DOHH2 (cell line): Measurements from ENCODE around the gene NOXA1.

Experiments used
- H3F3A ChIP-seq: fragments of 200-600 bp; sonication (generic), shearing (Covaris generic); 2 replicates; pipeline ENCODE4 v1.6.0; 2016; ENCODE audit warnings: antibody characterized with exemption, mild to moderate bottlenecking; ENCODE audit not compliant: control insufficient read depth, insufficient read depth
- H3K27ac ChIP-seq: fragments of 200-600 bp; sonication (generic); 2 replicates; pipeline ENCODE4 v1.5.1; 2014; ENCODE audit warnings: low read depth, mild to moderate bottlenecking, low read length, moderate library complexity
- H3K27me3 ChIP-seq: fragments of 200-600 bp; sonication (generic); 2 replicates; pipeline ENCODE4 v1.6.1; 2014; ENCODE audit warnings: mild to moderate bottlenecking, low read length, mixed read lengths; ENCODE audit not compliant: control insufficient read depth
- H3K36me3 ChIP-seq: fragments of 200-600 bp; sonication (generic); 2 replicates; pipeline ENCODE4 v1.6.1; 2014; ENCODE audit warnings: mild to moderate bottlenecking, low read length, moderate library complexity, mixed read lengths; ENCODE audit not compliant: control insufficient read depth
- H3K4me1 ChIP-seq: fragments of 200-600 bp; sonication (generic); 2 replicates; pipeline ENCODE4 v1.6.1; 2014; ENCODE audit warnings: mild to moderate bottlenecking, low read length, mixed read lengths; ENCODE audit not compliant: control insufficient read depth
- H3K4me2 ChIP-seq: fragments of 200-600 bp; sonication (generic); 2 replicates; pipeline ENCODE4 v1.6.0; 2014; ENCODE audit warnings: mild to moderate bottlenecking, low read length, moderate library complexity
- H3K4me3 ChIP-seq: fragments of 200-600 bp; sonication (generic); 2 replicates; pipeline ENCODE4 v1.5.1; 2014; ENCODE audit warnings: mild to moderate bottlenecking, low read length, mixed read lengths
- H3K79me2 ChIP-seq: fragments of 200-600 bp; sonication (generic); 2 replicates; pipeline ENCODE4 v1.6.1; 2014; ENCODE audit warnings: mild to moderate bottlenecking, low read length, mixed read lengths; ENCODE audit not compliant: control insufficient read depth
- H3K9me2 ChIP-seq: fragments of 200-600 bp; sonication (generic); replicated peaks from 2 replicates; pipeline ENCODE4 v1.6.1; 2014; ENCODE audit warnings: mild to moderate bottlenecking, low read length, mixed read lengths; ENCODE audit not compliant: control insufficient read depth
- H3K9me3 ChIP-seq: fragments of 200-600 bp; sonication (generic); 2 replicates; pipeline ENCODE4 v1.6.1; 2014; ENCODE audit warnings: antibody characterized with exemption, low read length, mixed read lengths; ENCODE audit not compliant: control insufficient read depth, insufficient read depth
- H4K20me1 ChIP-seq: fragments of 200-600 bp; sonication (generic); 2 replicates; pipeline ENCODE4 v1.6.0; 2014; ENCODE audit warnings: low read depth, mild to moderate bottlenecking, antibody characterized with exemption, low read length, moderate library complexity; ENCODE audit not compliant: control insufficient read depth, insufficient read depth
- CTCF ChIP-seq: fragments of 200-600 bp; sonication (generic); IDR thresholded peaks from one replicate; pipeline ENCODE4 v1.5.1; 2014; ENCODE audit warnings: antibody characterized with exemption, mild to moderate bottlenecking, low read depth, low read length; ENCODE audit not compliant: poor library complexity, severe bottlenecking
- EZH2phosphoT487 ChIP-seq: fragments of 200-600 bp; sonication (generic); IDR thresholded peaks from 2 replicates; pipeline ENCODE4 v1.6.1; 2017; ENCODE audit warnings: borderline replicate concordance, mild to moderate bottlenecking, antibody characterized with exemption, low read length, moderate library complexity, mixed read lengths

The NOXA1 gene

DNA sequence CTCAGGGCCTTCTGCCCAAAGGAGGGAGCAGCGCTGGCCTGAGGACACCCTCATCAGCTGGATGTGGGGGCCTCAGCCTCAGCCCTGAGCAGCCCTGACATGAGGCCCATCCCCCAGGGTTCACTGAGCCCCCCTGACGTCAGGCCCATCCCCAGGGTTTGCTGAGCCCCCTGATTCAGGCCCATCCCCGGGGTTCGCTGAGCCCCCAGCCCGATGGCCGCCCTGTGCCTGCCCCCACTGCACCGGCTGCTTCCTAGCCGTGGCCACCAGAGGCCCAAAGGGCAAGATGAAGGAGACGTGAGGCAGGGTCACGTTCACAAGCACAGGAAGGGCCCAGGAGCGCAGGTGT is 55.4 kb downstream of the NOXA1 start:
- Histone ChIP-seq H3K79me2 (no peaks in the 10 kb centered on the region), H3K27ac (no peak overlapping the region), H4K20me1 (no peaks in the 10 kb centered on the region), H3F3A (no peaks in the 10 kb centered on the region), H3K27me3 (no peaks in the 10 kb centered on the region), H3K36me3 (no peaks in the 10 kb centered on the region), H3K4me2 (no peak overlapping the region), H3K9me2 (no peaks in the 10 kb centered on the region), H3K4me3 (no peak overlapping the region), H3K9me3 (peaks cover 14% of the 10 kb centered on the region), H3K4me1 (no peaks in the 10 kb centered on the region)
- TF ChIP-seq EZH2phosphoT487 (no peak), CTCF (no peak)

DNA sequence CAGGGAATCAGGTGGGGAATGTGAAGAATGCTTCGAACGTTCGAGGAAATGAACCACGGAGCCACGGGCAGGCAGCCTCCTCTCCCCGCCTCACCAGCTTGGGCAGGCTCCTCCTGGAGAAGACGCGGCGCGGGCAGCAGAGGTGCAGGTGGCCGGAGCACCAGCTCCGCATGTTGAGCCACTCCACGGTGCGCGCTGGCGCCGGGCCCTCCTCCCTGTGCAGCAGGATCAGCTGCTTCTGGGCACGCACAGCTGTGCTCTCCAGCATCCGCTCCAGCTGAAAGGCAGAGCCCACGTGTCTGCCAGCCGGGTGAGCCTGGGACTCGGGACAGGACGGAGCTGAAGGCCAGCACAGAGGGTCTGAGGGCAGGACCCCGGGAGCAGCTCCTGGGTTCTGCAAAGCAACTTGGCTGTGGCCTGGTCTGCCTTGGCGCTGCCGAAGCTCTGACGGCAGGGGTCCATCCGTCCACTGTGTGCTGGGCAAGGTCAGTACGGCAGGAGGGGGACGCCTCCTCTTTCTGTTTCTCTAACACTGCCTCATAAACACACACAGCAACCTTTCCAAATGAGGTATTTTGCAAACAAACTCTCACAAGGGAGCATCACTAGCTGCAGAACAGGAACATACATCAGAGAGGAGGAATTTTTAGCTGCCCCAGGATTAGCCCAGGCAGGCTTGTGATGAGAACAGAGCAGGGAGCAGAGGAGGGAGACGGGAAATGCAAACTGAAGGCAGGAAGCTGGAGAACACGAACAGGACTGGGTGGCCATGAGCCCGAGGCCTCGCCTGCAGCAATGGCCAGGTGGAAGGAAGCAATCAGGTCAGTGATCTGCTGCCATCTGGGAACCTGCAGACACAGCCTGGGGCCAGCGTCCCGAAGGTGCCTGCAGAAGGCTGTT is 56.0 kb downstream of the NOXA1 start:
- Histone ChIP-seq H3F3A (no peaks in the 10 kb centered on the region), H3K9me3 (peaks cover 12% of the 10 kb centered on the region), H3K4me2 (no peak overlapping the region), H3K4me3 (no peak overlapping the region), H3K36me3 (no peaks in the 10 kb centered on the region), H3K4me1 (no peaks in the 10 kb centered on the region), H3K79me2 (no peaks in the 10 kb centered on the region), H3K27ac (no peak overlapping the region), H3K9me2 (no peaks in the 10 kb centered on the region), H4K20me1 (no peaks in the 10 kb centered on the region), H3K27me3 (no peaks in the 10 kb centered on the region)
- TF ChIP-seq CTCF (no peak), EZH2phosphoT487 (no peak)

GRCh38 chr9:137479892-137480685 is 56.9 kb downstream of the NOXA1 start:
- H3K4me3 ChIP-seq, result no peak overlapping the region
- no peaks in the 10 kb centered on the region for H3K27me3 ChIP-seq
- H3K9me2 ChIP-seq, result no peaks in the 10 kb centered on the region
- H3K79me2 ChIP-seq, result no peaks in the 10 kb centered on the region
- H3K9me3 ChIP-seq, result peaks cover 8% of the 10 kb centered on the region
- no peaks in the 10 kb centered on the region for H3K4me1 ChIP-seq
- no peak overlapping the region for H3K4me2 ChIP-seq
- TF ChIP-seq EZH2phosphoT487 (no peak), CTCF (no peak)
- no peaks in the 10 kb centered on the region for H3F3A ChIP-seq
- no peaks in the 10 kb centered on the region for H3K36me3 ChIP-seq
- H4K20me1 ChIP-seq, result no peaks in the 10 kb centered on the region
- no peak overlapping the region for H3K27ac ChIP-seq
